SK-N-SH (cell line): ENCODE data around the gene WDR27. TPM values are rescaled to one million over a fixed set of nuclear protein-coding genes. Genes with fewer than 3 reads are reported as not detected.

Source experiments
- CTCF ChIA-PET: fragments of 300-600, 350-600 bp; formaldehyde crosslinking; extraction: SDS; loops from one replicate; lab custom pipeline; 2021; lab: Yijun Ruan, JAX
- POLR2A ChIA-PET: fragments of 350-600 bp; sonication (Branson Sonifier 250); formaldehyde crosslinking; extraction: SDS; loops from one replicate; lab custom pipeline; 2020; ENCODE audit warnings: antibody characterized with exemption, inconsistent platforms; lab: Yijun Ruan, JAX
- DNase-seq: peaks from one replicate; pipeline ENCODE4 v3.0.0; 2012
- H2AFZ ChIP-seq: fragments of 200-600 bp; sonication (generic); 2 replicates; pipeline ENCODE4 v1.8.1; 2016; ENCODE audit warnings: antibody characterized with exemption, mild to moderate bottlenecking, low read depth
- H3F3A ChIP-seq: fragments of 200-600 bp; sonication (generic); replicated peaks from 2 replicates; pipeline ENCODE3; 2016; ENCODE audit warnings: antibody characterized with exemption, mild to moderate bottlenecking; ENCODE audit not compliant: insufficient read depth
- H3K27ac ChIP-seq, 2 experiments: fragments of 200-500 bp in 1 of 2; fragments of 200-600 bp in 1 of 2; sonication (Bioruptor generic) in 1 of 2; sonication (generic), shearing (Covaris generic) in 1 of 2; 2 replicates each; pipeline versions ENCODE4 v1.5.1 to v1.6.1; 2014 to 2016; ENCODE audit warnings: low read depth in 2 of 2, inconsistent platforms in 1 of 2, low read length in 1 of 2, mild to moderate bottlenecking in 1 of 2, mixed read lengths in 1 of 2
- H3K27me3 ChIP-seq: fragments of 200-600 bp; sonication (generic), shearing (Covaris generic); 2 replicates; pipeline ENCODE4 v1.6.1; 2016; ENCODE audit warnings: mixed run types; ENCODE audit not compliant: insufficient read depth
- H3K36me3 ChIP-seq, 2 experiments: fragments of 200-500 bp in 1 of 2; fragments of 200-600 bp in 1 of 2; sonication (Bioruptor generic) in 1 of 2; sonication (generic) in 1 of 2; replicated peaks in 1 of 2; 2 replicates each; pipeline versions ENCODE3 to v1.5.1; 2014 to 2016; ENCODE audit warnings: low read length in 1 of 2, mild to moderate bottlenecking in 1 of 2; ENCODE audit not compliant: insufficient read depth in 2 of 2, control insufficient read depth in 1 of 2
- H3K4me1 ChIP-seq, 2 experiments: fragments of 200-500 bp in 1 of 2; fragments of 200-600 bp in 1 of 2; sonication (Bioruptor generic) in 1 of 2; sonication (generic), shearing (Covaris generic) in 1 of 2; 2 replicates each; pipeline versions ENCODE4 v1.5.1 to v1.6.1; 2014 to 2016; ENCODE audit warnings: low read depth in 1 of 2, low read length in 1 of 2, mixed run types in 1 of 2; ENCODE audit not compliant: insufficient read depth in 2 of 2, control insufficient read depth in 1 of 2
- H3K4me2 ChIP-seq: fragments of 200-600 bp; sonication (generic), shearing (Covaris generic); 2 replicates; pipeline ENCODE4 v1.6.1; 2017; ENCODE audit warnings: mixed run types
- H3K4me3 ChIP-seq, 2 experiments: fragments of 200-500 bp in 1 of 2; fragments of 200-600 bp in 1 of 2; sonication (Bioruptor generic) in 1 of 2; sonication (generic), shearing (Covaris generic) in 1 of 2; 2 replicates each; pipeline versions ENCODE4 v1.5.1 to v1.8.1; 2014 to 2016; ENCODE audit warnings: low read depth in 2 of 2, inconsistent platforms in 1 of 2, low read length in 1 of 2, mild to moderate bottlenecking in 1 of 2, mixed read lengths in 1 of 2, moderate library complexity in 1 of 2
- H3K79me2 ChIP-seq: fragments of 200-600 bp; sonication (generic); 2 replicates; pipeline ENCODE4 v1.8.1; 2017; ENCODE audit warnings: mild to moderate bottlenecking; ENCODE audit not compliant: insufficient read depth
- H3K9ac ChIP-seq: fragments of 200-600 bp; sonication (generic); 2 replicates; pipeline ENCODE4 v1.6.1; 2017; ENCODE audit warnings: mixed run types
- H3K9me2 ChIP-seq: fragments of 200-600 bp; sonication (generic); 2 replicates; pipeline ENCODE4 v1.6.1; 2017; ENCODE audit warnings: mixed run types
- H3K9me3 ChIP-seq: fragments of 200-600 bp; sonication (generic); 2 replicates; pipeline ENCODE4 v1.6.1; 2017; ENCODE audit warnings: mixed run types, mild to moderate bottlenecking, moderate library complexity
- H4K20me1 ChIP-seq: fragments of 200-600 bp; sonication (generic); 2 replicates; pipeline ENCODE4 v1.6.1; 2017; ENCODE audit warnings: mild to moderate bottlenecking, mixed run types; ENCODE audit not compliant: insufficient read depth
- CHD2 ChIP-seq: fragments of 150-350 bp; IDR thresholded peaks from 2 replicates; pipeline ENCODE4 v1.6.1; 2018; ENCODE audit warnings: low read length; ENCODE audit not compliant: partially characterized antibody
- EZH2phosphoT487 ChIP-seq: fragments of 200-600 bp; sonication (generic); IDR thresholded peaks from 2 replicates; pipeline ENCODE4 v1.6.1; 2017; ENCODE audit warnings: low read depth, mixed run types, mild to moderate bottlenecking, antibody characterized with exemption, moderate library complexity, borderline replicate concordance
- FOSL2 ChIP-seq: IDR thresholded peaks from 2 replicates; pipeline ENCODE4 v1.4.0; 2012; ENCODE audit warnings: low read depth, mild to moderate bottlenecking, moderate library complexity, borderline replicate concordance
- FOXJ3 ChIP-seq: sonication (generic); formaldehyde crosslinking; IDR thresholded peaks from 2 replicates; pipeline ENCODE4 v1.5.1; 2020; ENCODE audit warnings: mild to moderate bottlenecking, missing genetic modification reagents
- GABPA ChIP-seq: IDR thresholded peaks from 2 replicates; pipeline ENCODE4 v1.4.0; 2012; ENCODE audit warnings: low read depth, mild to moderate bottlenecking
- GATA2 ChIP-seq: sonication (generic); formaldehyde crosslinking; IDR thresholded peaks from 2 replicates; pipeline ENCODE4 v1.5.0; 2020; ENCODE audit warnings: mild to moderate bottlenecking, missing genetic modification reagents
- IRF3 ChIP-seq: fragments of 150-350 bp; IDR thresholded peaks from 2 replicates; pipeline ENCODE4 v1.6.1; 2016; ENCODE audit warnings: mild to moderate bottlenecking, low read depth, low read length
- MEF2A ChIP-seq: IDR thresholded peaks from 2 replicates; pipeline ENCODE4 v1.4.0; 2012; ENCODE audit warnings: low read depth, borderline replicate concordance
- MXI1 ChIP-seq: IDR thresholded peaks from 2 replicates; pipeline ENCODE4 v1.6.1; 2012; ENCODE audit warnings: mild to moderate bottlenecking, low read depth, low read length, improper control_type of control experiment
- NFIC ChIP-seq: IDR thresholded peaks from 2 replicates; pipeline ENCODE4 v1.4.0; 2012; ENCODE audit warnings: borderline replicate concordance
- RAD21 ChIP-seq: IDR thresholded peaks from 2 replicates; pipeline ENCODE4 v1.6.1; 2012; ENCODE audit warnings: mild to moderate bottlenecking, low read length
- RCOR1 ChIP-seq: fragments of 150-350 bp; IDR thresholded peaks from 2 replicates; pipeline ENCODE4 v1.6.1; 2017; ENCODE audit warnings: antibody characterized with exemption, low read length
- RFX5 ChIP-seq: IDR thresholded peaks from 2 replicates; pipeline ENCODE4 v1.6.1; 2012; ENCODE audit warnings: mild to moderate bottlenecking, improper control_type of control experiment, low read length
- SIN3A ChIP-seq: IDR thresholded peaks from 2 replicates; pipeline ENCODE4 v1.6.1; 2012; ENCODE audit warnings: low read depth, mild to moderate bottlenecking, low read length, moderate library complexity, borderline replicate concordance
- SMC3 ChIP-seq: IDR thresholded peaks from 2 replicates; pipeline ENCODE4 v1.6.1; 2012; ENCODE audit warnings: low read depth, low read length, improper control_type of control experiment
- TAF1 ChIP-seq: IDR thresholded peaks from 2 replicates; pipeline ENCODE4 v1.6.1; 2012; ENCODE audit warnings: low read depth, mild to moderate bottlenecking, low read length, moderate library complexity, borderline replicate concordance
- TEAD4 ChIP-seq: IDR thresholded peaks from 2 replicates; pipeline ENCODE4 v1.4.0; 2012; ENCODE audit warnings: mild to moderate bottlenecking, borderline replicate concordance; ENCODE audit not compliant: insufficient read depth
- YY1 ChIP-seq: IDR thresholded peaks from 2 replicates; pipeline ENCODE4 v1.4.0; 2012; ENCODE audit warnings: low read depth, mild to moderate bottlenecking
- WGBS: methylation state at CpG from one replicate; pipeline ENCODE4 v1.1.6; 2017; ENCODE audit warnings: low lambda C conversion rate; 5-methylcytosine and 5-hydroxymethylcytosine counted together
- polyA plus RNA-seq, 3 experiments: library from polyadenylated mRNA; depleted of rRNA; stranded (reverse); fragments of >200 nt; gene quantifications; 2 replicates each; pipeline ENCODE4 v1.2.3, GENCODE V29; 2012
- TF ChIP-seq, protein P1 (sequence below): IDR thresholded peaks from 2 replicates; pipeline ENCODE4 v1.4.0; 2012; ENCODE audit warnings: low read depth, borderline replicate concordance
- TF ChIP-seq, protein P2 (sequence below): fragments of 150-350 bp; IDR thresholded peaks from 2 replicates; pipeline ENCODE4 v1.6.1; 2017; ENCODE audit warnings: antibody characterized with exemption, low read length, low read depth, borderline replicate concordance

WDR27 gene
- polyA plus RNA-seq, 1 of the 3 experiments (the other 2 are of a cell fraction) = 55.6 TPM

- TF ChIP-seq GATA2 (CRISPR knock-in tag) (no peak), MEF2A (no peak), YY1 (no peak), RAD21 (no peak), SIN3A (no peak), CHD2 (no peak), MXI1 (no peak), FOSL2 (no peak), SMC3 (no peak), GABPA (no peak), TEAD4 (no peak), RFX5 (no peak), NFIC (no peak), FOXJ3 (CRISPR knock-in tag) (no peak), TAF1 (no peak), RCOR1 (no peak), IRF3 (no peak), EZH2phosphoT487 (no peak)
- TF ChIP-seq, protein P1, sequence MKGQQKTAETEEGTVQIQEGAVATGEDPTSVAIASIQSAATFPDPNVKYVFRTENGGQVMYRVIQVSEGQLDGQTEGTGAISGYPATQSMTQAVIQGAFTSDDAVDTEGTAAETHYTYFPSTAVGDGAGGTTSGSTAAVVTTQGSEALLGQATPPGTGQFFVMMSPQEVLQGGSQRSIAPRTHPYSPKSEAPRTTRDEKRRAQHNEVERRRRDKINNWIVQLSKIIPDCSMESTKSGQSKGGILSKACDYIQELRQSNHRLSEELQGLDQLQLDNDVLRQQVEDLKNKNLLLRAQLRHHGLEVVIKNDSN = no peak
- TF ChIP-seq, protein P2, sequence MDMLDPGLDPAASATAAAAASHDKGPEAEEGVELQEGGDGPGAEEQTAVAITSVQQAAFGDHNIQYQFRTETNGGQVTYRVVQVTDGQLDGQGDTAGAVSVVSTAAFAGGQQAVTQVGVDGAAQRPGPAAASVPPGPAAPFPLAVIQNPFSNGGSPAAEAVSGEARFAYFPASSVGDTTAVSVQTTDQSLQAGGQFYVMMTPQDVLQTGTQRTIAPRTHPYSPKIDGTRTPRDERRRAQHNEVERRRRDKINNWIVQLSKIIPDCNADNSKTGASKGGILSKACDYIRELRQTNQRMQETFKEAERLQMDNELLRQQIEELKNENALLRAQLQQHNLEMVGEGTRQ = no peak
- no peaks in the 10 kb centered on the region for H4K20me1 ChIP-seq
- H3K4me2 ChIP-seq = no peak overlapping the region
- no peaks in the 10 kb centered on the region for H3K79me2 ChIP-seq
- H3K27ac ChIP-seq = no peak overlapping the region
- H3K27me3 ChIP-seq = no peaks in the 10 kb centered on the region
- H3K9me3 ChIP-seq = no peaks in the 10 kb centered on the region
- WGBS = 93% methylated on average over 11 of the region's 13 CpGs
- ChIA-PET CTCF (no interaction called here), POLR2A (no interaction called here)
- H3K9ac ChIP-seq = no peak overlapping the region
- H2AFZ ChIP-seq = no peak overlapping the region
- no peak for DNase-seq
- no peaks in the 10 kb centered on the region for H3K9me2 ChIP-seq
- no peak overlapping the region for H3K4me3 ChIP-seq
- H3F3A ChIP-seq = no peaks in the 10 kb centered on the region
- no peaks in the 10 kb centered on the region for H3K4me1 ChIP-seq
- peaks cover 3 to 4% of the 10 kb centered on the region in 2 experiments for H3K36me3 ChIP-seq
Observed at GRCh38 chr6:169626649-169627048, 75.2 kb downstream of the WDR27 start.
